Keratinocyte (primary cell): ENCODE measurements around the gene SLC35F2. TPM values are rescaled to one million over a fixed set of nuclear protein-coding genes. Genes with fewer than 3 reads are reported as not detected.

Experiments
- DNase-seq: peaks from one replicate; pipeline ENCODE4 v3.0.0-alpha.2; 2011; ENCODE audit warnings: low read depth, missing footprints, low spot score
- FAIRE-seq: peaks from 2 replicates; lab custom pipeline; 2011; peaks lifted over from hg19 to GRCh38; lab: Jason Lieb, UNC
- H2AFZ ChIP-seq: 2 replicates; pipeline ENCODE4 v1.6.0; 2012; ENCODE audit warnings: low read length, control low read depth, inconsistent platforms; ENCODE audit not compliant: control insufficient read depth
- H3K27ac ChIP-seq: 2 replicates; pipeline ENCODE4 v1.5.1; 2011; ENCODE audit warnings: low read length; ENCODE audit not compliant: control insufficient read depth, insufficient read depth
- H3K27me3 ChIP-seq: 3 replicates; pipeline ENCODE4 v1.6.0; 2011; ENCODE audit warnings: low read length; ENCODE audit not compliant: control insufficient read depth, insufficient read depth; ENCODE audit errors: extremely low read depth
- H3K36me3 ChIP-seq, 2 experiments: 2 replicates in 1 of 2; 3 replicates in 1 of 2; pipeline ENCODE4 v1.5.1; 2011; ENCODE audit warnings: low read length in 2 of 2, mild to moderate bottlenecking in 1 of 2; ENCODE audit not compliant: control insufficient read depth in 2 of 2, insufficient read depth in 2 of 2; ENCODE audit errors: extremely low read depth in 1 of 2
- H3K4me1 ChIP-seq: 3 replicates; pipeline ENCODE4 v1.5.1; 2011; ENCODE audit warnings: low read length; ENCODE audit not compliant: control insufficient read depth, insufficient read depth; ENCODE audit errors: extremely low read depth
- H3K4me2 ChIP-seq: 3 replicates; pipeline ENCODE4 v1.6.0; 2011; ENCODE audit warnings: low read depth, low read length; ENCODE audit not compliant: control insufficient read depth, insufficient read depth; ENCODE audit errors: extremely low read depth
- H3K4me3 ChIP-seq, 3 experiments: fragments of 200-600 bp in 1 of 3; sonication (generic) in 1 of 3; 2 replicates in 2 of 3; 3 replicates in 1 of 3; pipeline ENCODE4 v1.5.1; 2011 to 2016; ENCODE audit warnings: low read length in 3 of 3, mild to moderate bottlenecking in 3 of 3, control low read depth in 2 of 3, inconsistent platforms in 1 of 3, low read depth in 1 of 3, mixed read lengths in 1 of 3, mixed run types in 1 of 3, moderate library complexity in 1 of 3; ENCODE audit not compliant: control insufficient read depth in 2 of 3, insufficient read depth in 2 of 3; ENCODE audit errors: extremely low read depth in 1 of 3
- H3K79me2 ChIP-seq: 2 replicates; pipeline ENCODE4 v1.6.0; 2012; ENCODE audit warnings: low read length; ENCODE audit not compliant: control insufficient read depth, insufficient read depth
- H3K9ac ChIP-seq: 3 replicates; pipeline ENCODE4 v1.6.0; 2011; ENCODE audit warnings: low read length; ENCODE audit not compliant: control insufficient read depth, insufficient read depth; ENCODE audit errors: extremely low read depth
- H3K9me1 ChIP-seq: 3 replicates; pipeline ENCODE4 v1.6.0; 2011; ENCODE audit warnings: low read length; ENCODE audit not compliant: control insufficient read depth, insufficient read depth; ENCODE audit errors: extremely low read depth
- H3K9me3 ChIP-seq: 2 replicates; pipeline ENCODE4 v1.5.1; 2012; ENCODE audit warnings: low read depth, low read length; ENCODE audit not compliant: control insufficient read depth
- H4K20me1 ChIP-seq: 3 replicates; pipeline ENCODE4 v1.6.0; 2011; ENCODE audit warnings: low read length; ENCODE audit not compliant: control insufficient read depth, insufficient read depth; ENCODE audit errors: extremely low read depth
- EZH2 ChIP-seq: IDR thresholded peaks from one replicate; pipeline ENCODE4 v1.6.1; 2012; ENCODE audit warnings: inconsistent platforms, mild to moderate bottlenecking, low read length, moderate library complexity
- dilution Hi-C: fragments of 300-500 bp; cut with MboI; formaldehyde crosslinking; loops from one replicate; pipeline ENCODE4 v1.7.0; 2020; ENCODE audit warnings: low sequenced_read_pairs; ENCODE audit not compliant: extremely low pct_ligation_motif_present
- polyA plus RNA-seq, 5 experiments: library from polyadenylated mRNA; depleted of rRNA in 3 of 5; stranded (reverse) in 3 of 5; stranded (forward) in 1 of 5; unstranded in 1 of 5; fragments of >200 nt; gene quantifications; 1 replicate in 1 of 5; 2 replicates in 3 of 5; 3 replicates in 1 of 5; pipeline versions ENCODE4 v1.2.1 to v1.2.3, GENCODE V29; 2011 to 2012; ENCODE audit warnings: missing spikeins in 2 of 5, low read depth in 1 of 5, low replicate concordance in 1 of 5
- TF ChIP-seq, protein P1 (sequence below), 3 experiments: IDR thresholded peaks in 1 of 3; conservative IDR thresholded peaks in 1 of 3; optimal IDR thresholded peaks in 1 of 3; 2 replicates in 2 of 3; 3 replicates in 1 of 3; pipeline versions ENCODE3 to v1.5.1; 2011; ENCODE audit warnings: low read length in 3 of 3, mild to moderate bottlenecking in 3 of 3, moderate library complexity in 2 of 3, control low read depth in 1 of 3, inconsistent platforms in 1 of 3; ENCODE audit not compliant: insufficient read depth in 2 of 3; ENCODE audit errors: extremely low read depth in 1 of 3

SLC35F2 gene
- polyA plus RNA-seq, 1 donor (not counting 4 experiments of a cell fraction or from before 2014, with no cell fraction given) = 47.2 TPM

DNA sequence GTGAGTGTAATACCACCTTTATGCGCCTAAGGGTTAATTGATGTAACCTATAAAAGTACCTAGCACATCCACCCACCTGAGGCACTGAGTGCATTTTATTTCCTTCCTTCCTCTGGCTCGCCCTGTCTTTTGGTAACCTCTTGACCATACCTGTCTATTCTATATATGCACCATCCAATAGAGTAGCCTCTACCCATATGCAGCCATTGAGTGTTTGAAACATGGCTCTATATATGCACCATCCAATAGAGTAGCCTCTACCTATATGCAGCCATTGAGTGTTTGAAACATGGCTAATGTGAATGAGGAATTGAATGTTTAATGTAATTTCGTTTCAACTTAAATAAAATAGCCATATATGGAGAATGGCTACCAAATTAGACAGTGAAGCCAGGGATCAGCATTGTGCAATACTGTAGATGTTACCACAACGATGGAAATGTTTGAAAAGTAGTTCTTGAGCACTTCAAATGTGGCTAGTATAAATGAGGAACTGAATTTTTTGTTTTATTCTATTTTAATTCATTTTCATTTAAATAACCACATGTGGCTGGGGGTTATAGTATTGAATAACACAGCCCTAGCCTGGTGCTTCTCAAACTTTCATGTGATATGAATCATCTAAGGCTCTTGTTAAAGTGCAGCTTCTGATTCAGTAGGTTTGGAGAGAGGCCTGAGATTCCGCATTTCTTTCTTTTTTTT is 33.8 kb downstream of the SLC35F2 start:
- Histone ChIP-seq H3K9me3 (no peaks in the 10 kb centered on the region), H3K27ac (no peak overlapping the region), H2AFZ (no peak overlapping the region), H3K9me1 (peaks cover 5% of the 10 kb centered on the region), H3K27me3 (no peaks in the 10 kb centered on the region), H3K36me3 (no peaks in the 10 kb centered on the region), H3K4me1 (peaks cover 20% of the 10 kb centered on the region), H3K9ac (no peak overlapping the region), H4K20me1 (peaks cover 6% of the 10 kb centered on the region), H3K4me3 (no peak overlapping the region), H3K79me2 (peaks cover 79% of the 10 kb centered on the region), H3K4me2 (no peak overlapping the region)
- DNase-seq (no peak), FAIRE-seq (no peak)
- no peak for TF ChIP-seq EZH2
- TF ChIP-seq, protein P1, sequence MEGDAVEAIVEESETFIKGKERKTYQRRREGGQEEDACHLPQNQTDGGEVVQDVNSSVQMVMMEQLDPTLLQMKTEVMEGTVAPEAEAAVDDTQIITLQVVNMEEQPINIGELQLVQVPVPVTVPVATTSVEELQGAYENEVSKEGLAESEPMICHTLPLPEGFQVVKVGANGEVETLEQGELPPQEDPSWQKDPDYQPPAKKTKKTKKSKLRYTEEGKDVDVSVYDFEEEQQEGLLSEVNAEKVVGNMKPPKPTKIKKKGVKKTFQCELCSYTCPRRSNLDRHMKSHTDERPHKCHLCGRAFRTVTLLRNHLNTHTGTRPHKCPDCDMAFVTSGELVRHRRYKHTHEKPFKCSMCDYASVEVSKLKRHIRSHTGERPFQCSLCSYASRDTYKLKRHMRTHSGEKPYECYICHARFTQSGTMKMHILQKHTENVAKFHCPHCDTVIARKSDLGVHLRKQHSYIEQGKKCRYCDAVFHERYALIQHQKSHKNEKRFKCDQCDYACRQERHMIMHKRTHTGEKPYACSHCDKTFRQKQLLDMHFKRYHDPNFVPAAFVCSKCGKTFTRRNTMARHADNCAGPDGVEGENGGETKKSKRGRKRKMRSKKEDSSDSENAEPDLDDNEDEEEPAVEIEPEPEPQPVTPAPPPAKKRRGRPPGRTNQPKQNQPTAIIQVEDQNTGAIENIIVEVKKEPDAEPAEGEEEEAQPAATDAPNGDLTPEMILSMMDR (optimal IDR thresholded peaks at IDR 0.05 in 1 of 3, IDR thresholded peaks at IDR 0.05 in 1 of 3, conservative IDR thresholded peaks at IDR 0.05 in 1 of 3; ENCODE audit: extremely low read depth in 1 of 3, insufficient read depth in 2 of 3, low read length in 3 of 3) = no peak
- dilution Hi-C loops = no loop called here

DNA sequence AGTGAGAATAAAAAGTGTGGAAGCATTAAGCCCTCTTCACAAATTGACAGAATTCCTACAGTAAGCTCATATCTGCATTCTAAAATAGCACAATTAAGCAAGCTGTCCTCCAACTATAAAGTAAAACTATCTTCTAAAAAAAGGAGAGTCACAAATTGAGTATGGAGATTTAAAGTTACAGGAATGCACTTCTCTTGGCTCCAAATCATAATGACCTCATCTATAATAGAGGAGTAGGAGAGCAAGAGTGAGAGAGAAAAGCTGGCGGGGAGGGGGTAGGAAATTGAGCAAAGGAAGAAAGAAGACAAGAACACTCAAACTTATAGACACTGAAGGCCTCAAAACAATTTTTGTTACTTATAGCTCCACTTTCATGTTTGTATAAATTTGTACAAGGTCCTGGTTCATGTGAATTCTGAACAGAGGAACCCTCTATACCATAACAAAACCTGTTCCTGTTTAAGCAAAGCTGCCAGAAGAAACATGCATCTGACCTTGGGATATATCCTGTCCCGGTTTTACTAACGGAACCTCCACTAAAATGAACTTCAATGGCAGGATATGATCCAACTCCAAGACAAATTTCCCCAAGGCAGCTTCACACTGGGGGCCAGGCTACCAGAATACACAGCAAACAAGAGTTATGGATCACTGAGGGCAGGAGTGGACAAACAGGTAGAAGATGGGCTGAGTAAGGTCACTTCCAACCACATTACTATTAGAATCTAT is 37.2 kb downstream of the SLC35F2 start:
- Histone ChIP-seq H3K27me3 (no peaks in the 10 kb centered on the region), H3K9me3 (no peaks in the 10 kb centered on the region), H3K4me1 (peaks cover 14% of the 10 kb centered on the region), H4K20me1 (peaks cover 6% of the 10 kb centered on the region), H3K9me1 (peaks cover 5% of the 10 kb centered on the region), H3K9ac (no peak overlapping the region), H2AFZ (no peak overlapping the region), H3K4me3 (no peak overlapping the region), H3K36me3 (no peaks in the 10 kb centered on the region), H3K4me2 (no peak overlapping the region), H3K79me2 (peaks cover 89% of the 10 kb centered on the region), H3K27ac (no peak overlapping the region)
- dilution Hi-C loops = no loop called here
- no peak for DNase-seq
- peak; percentile 79 for FAIRE-seq
- TF ChIP-seq, protein P1 (optimal IDR thresholded peaks at IDR 0.05 in 1 of 3, IDR thresholded peaks at IDR 0.05 in 1 of 3, conservative IDR thresholded peaks at IDR 0.05 in 1 of 3; ENCODE audit: extremely low read depth in 1 of 3, insufficient read depth in 2 of 3, low read length in 3 of 3) = no peak
- TF ChIP-seq EZH2 = no peak
